SU-DHL-6 (cell line): Measurements from ENCODE around the gene MPEG1.

Source experiments
- CTCF ChIP-seq: fragments of 200-600 bp; sonication (generic); IDR thresholded peaks from one replicate; pipeline ENCODE4 v1.5.1; 2017; ENCODE audit warnings: antibody characterized with exemption, mild to moderate bottlenecking, low read length, moderate library complexity; ENCODE audit not compliant: insufficient read depth, poor library complexity, severe bottlenecking
- EZH2phosphoT487 ChIP-seq: fragments of 200-600 bp; sonication (generic), shearing (Covaris generic); conservative IDR thresholded peaks from 2 replicates; pipeline ENCODE4 v1.6.1; 2018; ENCODE audit warnings: mild to moderate bottlenecking, antibody characterized with exemption, low read length, moderate library complexity, mixed read lengths

- TF ChIP-seq CTCF (no peak), EZH2phosphoT487 (no peak)
Measured at GRCh38 chr11:59218319-59218718, 5.6 kb upstream of the MPEG1 start.
